ENCODE data around the gene HDAC8. TPM values are rescaled to one million over a fixed set of nuclear protein-coding genes. Genes with fewer than 3 reads are reported as not detected.
"Not testable (repeated sequence)": the region's sequence is repeated elsewhere in the genome, so short reads cannot be mapped to it uniquely, and the experiment has no call there.

Gene HDAC8
- total and polyA plus RNA-seq, 2 donors (not counting 1 experiment from before 2014, with no cell fraction given) = 13.3 to 41.9 TPM

- no peak overlapping the region for H3K9ac ChIP-seq (ENCODE audit: low read length)
- H3K9me3 ChIP-seq (ENCODE audit: control extremely low read depth in 1 of 3, control insufficient read depth in 2 of 3, insufficient read depth in 1 of 3, low read length in 2 of 3) = no peaks in the 10 kb centered on the region
- peaks cover 5 to 7% of the 10 kb centered on the region in 2 donors for H3K4me1 ChIP-seq (ENCODE audit: control insufficient read depth in 2 of 2, insufficient read depth in 2 of 2, low read length in 2 of 2)
- Mint-ChIP-seq H3K9me3 (ENCODE audit: insufficient read depth) (no peaks in the 10 kb centered on the region), H3K27me3 (no peaks in the 10 kb centered on the region), H3K4me3 (peak overlapping the region; percentile 50), H3K4me1 (peaks cover 11% of the 10 kb centered on the region), H3K27ac (no peak overlapping the region)
- TF ChIP-seq CTCF (IDR thresholded peaks at IDR 0.05) = no peak
- TF ChIP-seq EZH2 (IDR thresholded peaks at IDR 0.05; ENCODE audit: borderline replicate concordance, insufficient read depth, low read depth, low read length, poor library complexity, severe bottlenecking) = no peak
- no peak overlapping the region for H3K4me2 ChIP-seq (replicated peaks; ENCODE audit: low read depth, low read length, poor library complexity, severe bottlenecking)
- WGBS (ENCODE audit: insufficient coverage) = no CpG with 5 or more reads among the region's 1 CpG
- no peak overlapping the region for H2AFZ ChIP-seq (ENCODE audit: insufficient read depth, low read depth, low read length, poor library complexity, severe bottlenecking)
- H3K4me3 ChIP-seq (ENCODE audit: control extremely low read depth in 1 of 5, extremely low read depth in 1 of 5, insufficient read depth in 1 of 5, low read depth in 2 of 5, low read length in 4 of 5) = no peak overlapping the region
- H3K79me2 ChIP-seq (ENCODE audit: control insufficient read depth, insufficient read depth, low read length) = no peaks in the 10 kb centered on the region
- H3K27ac ChIP-seq (ENCODE audit: low read length in 2 of 2) = peak overlapping the region in 1 of 2 donors; percentile 47
- intact Hi-C loops (cut with micrococcal nuclease) = no loop called here
- H3K27me3 ChIP-seq (replicated peaks in 1 of 4; ENCODE audit: control extremely low read depth in 1 of 4, control insufficient read depth in 3 of 4, insufficient read depth in 4 of 4, low read length in 3 of 4) = no peaks in the 10 kb centered on the region
- H3K36me3 ChIP-seq (replicated peaks in 1 of 2; ENCODE audit: control extremely low read depth in 1 of 2, control insufficient read depth in 1 of 2, extremely low read depth in 1 of 2, insufficient read depth in 2 of 2, low read length in 1 of 2) = peaks cover 0 to 7% of the 10 kb centered on the region in 2 experiments
- DNase-seq (no peak), ATAC-seq (ENCODE audit: low read depth) (no peak)
- ChIA-PET CTCF (no interaction called here), POLR2A (no interaction called here)
- H4K20me1 ChIP-seq (ENCODE audit: control insufficient read depth, insufficient read depth, low read length, poor library complexity, severe bottlenecking) = no peaks in the 10 kb centered on the region
Observed at GRCh38 chrX:72492499-72492898, 80.1 kb downstream of the HDAC8 start.

- not testable (repeated sequence) for H3K27me3 Mint-ChIP-seq
Observed at GRCh38 chrX:72490221-72490620, 82.4 kb downstream of the HDAC8 start.

More at GRCh38 chrX:72490221-72490620, 82.4 kb downstream of the HDAC8 start:
- H3K4me1 Mint-ChIP-seq = peaks cover 11% of the 10 kb centered on the region
- H2AFZ ChIP-seq (ENCODE audit: insufficient read depth, low read depth, low read length, poor library complexity, severe bottlenecking); H3K79me2 ChIP-seq (ENCODE audit: control insufficient read depth, insufficient read depth, low read length); H3K9me3 Mint-ChIP-seq (ENCODE audit: insufficient read depth); H3K27ac Mint-ChIP-seq; CTCF ChIA-PET; H3K27ac ChIP-seq (ENCODE audit: low read length in 2 of 2); H3K27me3 ChIP-seq (replicated peaks in 1 of 4; ENCODE audit: control extremely low read depth in 1 of 4, control insufficient read depth in 3 of 4, insufficient read depth in 4 of 4, low read length in 3 of 4); H3K4me3 Mint-ChIP-seq; H3K9me3 ChIP-seq (ENCODE audit: control extremely low read depth in 1 of 3, control insufficient read depth in 2 of 3, insufficient read depth in 1 of 3, low read length in 2 of 3); POLR2A ChIA-PET; H3K4me2 ChIP-seq (replicated peaks; ENCODE audit: low read depth, low read length, poor library complexity, severe bottlenecking); intact Hi-C loops (cut with micrococcal nuclease); H3K4me3 ChIP-seq (ENCODE audit: control extremely low read depth in 1 of 5, extremely low read depth in 1 of 5, insufficient read depth in 1 of 5, low read depth in 2 of 5, low read length in 4 of 5); H3K9ac ChIP-seq (ENCODE audit: low read length); H3K4me1 ChIP-seq (ENCODE audit: control insufficient read depth in 2 of 2, insufficient read depth in 2 of 2, low read length in 2 of 2); ATAC-seq (ENCODE audit: low read depth); H4K20me1 ChIP-seq (ENCODE audit: control insufficient read depth, insufficient read depth, low read length, poor library complexity, severe bottlenecking); DNase-seq: not testable (repeated sequence)
- WGBS (ENCODE audit: insufficient coverage) = no CpG with 5 or more reads among the region's 6 CpGs
- H3K36me3 ChIP-seq (replicated peaks in 1 of 2; ENCODE audit: control extremely low read depth in 1 of 2, control insufficient read depth in 1 of 2, extremely low read depth in 1 of 2, insufficient read depth in 2 of 2, low read length in 1 of 2) = peaks cover 0 to 14% of the 10 kb centered on the region in 2 experiments

Data from B cell (primary cell).